ENCODE results near the gene VWA5B2. TPM values are rescaled to one million over a fixed set of nuclear protein-coding genes. Genes with fewer than 3 reads are reported as not detected.
A peak's percentile ranks its signal among the peaks of the same experiment; 100 is the strongest.

The VWA5B2 gene
- total and polyA plus RNA-seq, 2 experiments from 2014 or later: 0.66 TPM; not detected in 1

GRCh38 chr3:184283681-184284080 is 54.3 kb downstream of the VWA5B2 start (continued):
- TF ChIP-seq ZNF462 (CRISPR knock-in tag; IDR thresholded peaks at IDR 0.05) (no peak), EZH2phosphoT487 (IDR thresholded peaks at IDR 0.05; ENCODE audit: unreplicated experiment) (no peak), ZNF331 (CRISPR knock-in tag; IDR thresholded peaks at IDR 0.05; ENCODE audit: low read depth) (no peak)

GRCh38 chr3:184284696-184285095 is 55.3 kb downstream of the VWA5B2 start:
- H2AFZ ChIP-seq: no peak overlapping the region
- no peaks in the 10 kb centered on the region for H3K4me1 ChIP-seq (ENCODE audit: insufficient read depth)
- H3K4me2 ChIP-seq: no peak overlapping the region
- Mint-ChIP-seq H3K4me3 (no peak overlapping the region), H3K9me3 (no peaks in the 10 kb centered on the region), H3K36me3 (ENCODE audit: low read depth) (no peaks in the 10 kb centered on the region), H3K27me3 (ENCODE audit: insufficient read depth, low read depth, poor library complexity) (peaks cover 16% of the 10 kb centered on the region), H3K4me1 (peaks cover 5% of the 10 kb centered on the region; the same call in 1 of the 3 replicates), H3K27ac (no peak overlapping the region)
- no peak overlapping the region for H3K27ac ChIP-seq (ENCODE audit: low read depth)
- H3K79me2 ChIP-seq (replicated peaks; ENCODE audit: insufficient read depth): no peaks in the 10 kb centered on the region
- H3F3A ChIP-seq (replicated peaks; ENCODE audit: low read depth): no peaks in the 10 kb centered on the region
- H3K9me2 ChIP-seq (ENCODE audit: insufficient read depth): no peaks in the 10 kb centered on the region
- ATAC-seq (peak; percentile 91), DNase-seq (ENCODE audit: low spot score) (peak; percentile 95)
- H3K4me3 ChIP-seq: no peak overlapping the region
- TF ChIP-seq EZH2phosphoT487 (IDR thresholded peaks at IDR 0.05; ENCODE audit: unreplicated experiment) (no peak), ZNF114 (CRISPR knock-in tag; IDR thresholded peaks at IDR 0.05) (no peak), CTCF (conservative IDR thresholded peaks at IDR 0.05; ENCODE audit: low read depth in 2 of 2) (peak; percentile 64 to 93), REST (IDR thresholded peaks at IDR 0.05; ENCODE audit: unreplicated experiment) (no peak)
- no peaks in the 10 kb centered on the region for H3K27me3 ChIP-seq (ENCODE audit: insufficient read depth)
- H4K20me1 ChIP-seq (replicated peaks; ENCODE audit: insufficient read depth): no peaks in the 10 kb centered on the region
- no peaks in the 10 kb centered on the region for H3K36me3 ChIP-seq (ENCODE audit: insufficient read depth)
